Body of pancreas (tissue), 4 donors: ENCODE data around the gene TAAR9.

ENCODE experiments used
- POLR2A ChIP-seq, 3 donors: fragments of 450-650 bp; IDR thresholded peaks; one replicate each; pipeline ENCODE4 v1.6.1; 2016; ENCODE audit warnings: antibody characterized with exemption in 3 of 3, mild to moderate bottlenecking in 2 of 3
- TF ChIP-seq, protein P1 (sequence below), 7 experiments: fragments of 450-650 bp in 4 of 7; fragments of 200-600 bp in 3 of 7; sonication (generic) in 3 of 7; IDR thresholded peaks; one replicate each; pipeline ENCODE4 v1.5.1; 2016 to 2019; ENCODE audit warnings: antibody characterized with exemption in 7 of 7

- TF ChIP-seq, protein P1, sequence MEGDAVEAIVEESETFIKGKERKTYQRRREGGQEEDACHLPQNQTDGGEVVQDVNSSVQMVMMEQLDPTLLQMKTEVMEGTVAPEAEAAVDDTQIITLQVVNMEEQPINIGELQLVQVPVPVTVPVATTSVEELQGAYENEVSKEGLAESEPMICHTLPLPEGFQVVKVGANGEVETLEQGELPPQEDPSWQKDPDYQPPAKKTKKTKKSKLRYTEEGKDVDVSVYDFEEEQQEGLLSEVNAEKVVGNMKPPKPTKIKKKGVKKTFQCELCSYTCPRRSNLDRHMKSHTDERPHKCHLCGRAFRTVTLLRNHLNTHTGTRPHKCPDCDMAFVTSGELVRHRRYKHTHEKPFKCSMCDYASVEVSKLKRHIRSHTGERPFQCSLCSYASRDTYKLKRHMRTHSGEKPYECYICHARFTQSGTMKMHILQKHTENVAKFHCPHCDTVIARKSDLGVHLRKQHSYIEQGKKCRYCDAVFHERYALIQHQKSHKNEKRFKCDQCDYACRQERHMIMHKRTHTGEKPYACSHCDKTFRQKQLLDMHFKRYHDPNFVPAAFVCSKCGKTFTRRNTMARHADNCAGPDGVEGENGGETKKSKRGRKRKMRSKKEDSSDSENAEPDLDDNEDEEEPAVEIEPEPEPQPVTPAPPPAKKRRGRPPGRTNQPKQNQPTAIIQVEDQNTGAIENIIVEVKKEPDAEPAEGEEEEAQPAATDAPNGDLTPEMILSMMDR (IDR thresholded peaks at IDR 0.05): no peak
- no peak for TF ChIP-seq POLR2A (IDR thresholded peaks at IDR 0.05)
Observed at GRCh38 chr6:132494954-132495353, 43.1 kb upstream of the TAAR9 start.
